HG03095 (cell line): Measurements from ENCODE around the gene THRB.

Experiments used
- ATAC-seq: cut with Tn5 transposase; IDR thresholded peaks from one replicate; pipeline ENCODE4 v1.9.1; 2021; ENCODE audit warnings: moderate library complexity; ENCODE audit not compliant: unreplicated experiment

Gene THRB

GRCh38 chr3:24385012-24385615 is 109.5 kb downstream of the THRB start:
- no peak for ATAC-seq

- ATAC-seq = no peak
These were observed 112.0 kb downstream of the THRB start for GRCh38 chr3:24382647-24383046.

GRCh38 chr3:24379936-24380335 is 114.7 kb downstream of the THRB start:
- no peak for ATAC-seq

- ATAC-seq = no peak
These were observed 116.3 kb downstream of the THRB start for GRCh38 chr3:24378313-24378712.

- ATAC-seq = no peak
These were observed 117.2 kb downstream of the THRB start for GRCh38 chr3:24377218-24377993.

- ATAC-seq = no peak
These were observed 118.7 kb downstream of the THRB start for GRCh38 chr3:24375947-24376384.

- no peak for ATAC-seq
These were observed 119.8 kb downstream of the THRB start for GRCh38 chr3:24374801-24375200.

GRCh38 chr3:24373198-24373959 is 121.3 kb downstream of the THRB start:
- ATAC-seq = no peak

- ATAC-seq = no peak
These were observed 122.0 kb downstream of the THRB start for GRCh38 chr3:24372559-24373197.

- ATAC-seq = no peak
These were observed 124.1 kb downstream of the THRB start for GRCh38 chr3:24370352-24371090.

- ATAC-seq = no peak
These were observed 126.0 kb downstream of the THRB start for GRCh38 chr3:24368605-24369004.

- no peak for ATAC-seq
These were observed 126.9 kb downstream of the THRB start for GRCh38 chr3:24367664-24368264.

GRCh38 chr3:24367216-24367615 is 127.4 kb downstream of the THRB start:
- no peak for ATAC-seq

- ATAC-seq = no peak
These were observed 129.5 kb downstream of the THRB start for GRCh38 chr3:24365168-24365567.

- no peak for ATAC-seq
These were observed 130.3 kb downstream of the THRB start for GRCh38 chr3:24364359-24364758.

- ATAC-seq = no peak
These were observed 131.4 kb downstream of the THRB start for GRCh38 chr3:24363242-24363641.

- ATAC-seq = no peak
These were observed 133.0 kb downstream of the THRB start for GRCh38 chr3:24361623-24362022.

- ATAC-seq = no peak
These were observed 133.7 kb downstream of the THRB start for GRCh38 chr3:24360957-24361356.

GRCh38 chr3:24359645-24360462 is 134.8 kb downstream of the THRB start:
- no peak for ATAC-seq
